ENCODE data around the gene TAX1BP1. TPM values are rescaled to one million over a fixed set of nuclear protein-coding genes. Genes with fewer than 3 reads are reported as not detected.

Gene TAX1BP1
- polyA plus RNA-seq, 1 donor (not counting 4 experiments of a cell fraction or from before 2014, with no cell fraction given): 102 TPM

DNA sequence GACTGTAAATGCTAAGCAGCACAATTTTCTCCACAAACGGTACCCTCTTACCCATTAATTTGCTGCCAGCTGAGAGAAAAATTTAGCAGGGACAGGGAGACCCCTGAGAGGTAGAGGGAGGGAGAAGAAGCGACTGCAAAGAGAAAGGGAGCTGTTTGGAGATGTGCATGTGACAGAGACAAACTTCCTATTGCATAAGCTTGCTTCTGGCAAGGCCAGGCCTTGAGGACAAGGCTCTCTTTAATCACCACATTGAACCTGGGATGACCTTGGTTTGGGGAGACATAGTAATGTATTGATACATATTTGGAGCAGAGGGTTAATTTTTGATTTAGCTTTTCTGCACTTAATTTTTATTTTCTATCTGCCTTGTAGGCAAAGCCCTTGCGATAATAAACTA, 46.2 kb upstream of the TAX1BP1 start:
- TF ChIP-seq, protein P1, sequence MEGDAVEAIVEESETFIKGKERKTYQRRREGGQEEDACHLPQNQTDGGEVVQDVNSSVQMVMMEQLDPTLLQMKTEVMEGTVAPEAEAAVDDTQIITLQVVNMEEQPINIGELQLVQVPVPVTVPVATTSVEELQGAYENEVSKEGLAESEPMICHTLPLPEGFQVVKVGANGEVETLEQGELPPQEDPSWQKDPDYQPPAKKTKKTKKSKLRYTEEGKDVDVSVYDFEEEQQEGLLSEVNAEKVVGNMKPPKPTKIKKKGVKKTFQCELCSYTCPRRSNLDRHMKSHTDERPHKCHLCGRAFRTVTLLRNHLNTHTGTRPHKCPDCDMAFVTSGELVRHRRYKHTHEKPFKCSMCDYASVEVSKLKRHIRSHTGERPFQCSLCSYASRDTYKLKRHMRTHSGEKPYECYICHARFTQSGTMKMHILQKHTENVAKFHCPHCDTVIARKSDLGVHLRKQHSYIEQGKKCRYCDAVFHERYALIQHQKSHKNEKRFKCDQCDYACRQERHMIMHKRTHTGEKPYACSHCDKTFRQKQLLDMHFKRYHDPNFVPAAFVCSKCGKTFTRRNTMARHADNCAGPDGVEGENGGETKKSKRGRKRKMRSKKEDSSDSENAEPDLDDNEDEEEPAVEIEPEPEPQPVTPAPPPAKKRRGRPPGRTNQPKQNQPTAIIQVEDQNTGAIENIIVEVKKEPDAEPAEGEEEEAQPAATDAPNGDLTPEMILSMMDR (optimal IDR thresholded peaks at IDR 0.05 in 1 of 3, IDR thresholded peaks at IDR 0.05 in 1 of 3, conservative IDR thresholded peaks at IDR 0.05 in 1 of 3; ENCODE audit: extremely low read depth in 1 of 3, insufficient read depth in 2 of 3, low read length in 3 of 3): no peak
- no peak for TF ChIP-seq EZH2 (IDR thresholded peaks at IDR 0.05; ENCODE audit: low read length)
- H3K9ac ChIP-seq (ENCODE audit: control insufficient read depth, extremely low read depth, insufficient read depth, low read length): no peak overlapping the region
- H4K20me1 ChIP-seq (ENCODE audit: control insufficient read depth, extremely low read depth, insufficient read depth, low read length): no peaks in the 10 kb centered on the region
- no peak overlapping the region for H3K4me2 ChIP-seq (ENCODE audit: control insufficient read depth, extremely low read depth, insufficient read depth, low read depth, low read length)
- no peak overlapping the region for H3K4me3 ChIP-seq (ENCODE audit: control insufficient read depth in 2 of 3, extremely low read depth in 1 of 3, insufficient read depth in 2 of 3, low read depth in 1 of 3, low read length in 3 of 3)
- peaks cover 3% of the 10 kb centered on the region for H3K4me1 ChIP-seq (ENCODE audit: control insufficient read depth, extremely low read depth, insufficient read depth, low read length)
- DNase-seq (ENCODE audit: low read depth, low spot score): no peak
- H3K9me1 ChIP-seq (ENCODE audit: control insufficient read depth, extremely low read depth, insufficient read depth, low read length): no peaks in the 10 kb centered on the region
- no peaks in the 10 kb centered on the region for H3K79me2 ChIP-seq (ENCODE audit: control insufficient read depth, insufficient read depth, low read length)
- dilution Hi-C loops (cut with MboI; ENCODE audit: extremely low pct_ligation_motif_present, low sequenced_read_pairs): no loop called here
- H3K9me3 ChIP-seq (ENCODE audit: control insufficient read depth, low read depth, low read length): no peaks in the 10 kb centered on the region
- H3K36me3 ChIP-seq (ENCODE audit: control insufficient read depth in 2 of 2, extremely low read depth in 1 of 2, insufficient read depth in 2 of 2, low read length in 2 of 2): no peaks in the 10 kb centered on the region
- H3K27me3 ChIP-seq (ENCODE audit: control insufficient read depth, extremely low read depth, insufficient read depth, low read length): no peaks in the 10 kb centered on the region
- no peak overlapping the region for H3K27ac ChIP-seq (ENCODE audit: control insufficient read depth, insufficient read depth, low read length)
- no peak for FAIRE-seq
- peak overlapping the region; percentile 30 for H2AFZ ChIP-seq (ENCODE audit: control insufficient read depth, low read length)

DNA sequence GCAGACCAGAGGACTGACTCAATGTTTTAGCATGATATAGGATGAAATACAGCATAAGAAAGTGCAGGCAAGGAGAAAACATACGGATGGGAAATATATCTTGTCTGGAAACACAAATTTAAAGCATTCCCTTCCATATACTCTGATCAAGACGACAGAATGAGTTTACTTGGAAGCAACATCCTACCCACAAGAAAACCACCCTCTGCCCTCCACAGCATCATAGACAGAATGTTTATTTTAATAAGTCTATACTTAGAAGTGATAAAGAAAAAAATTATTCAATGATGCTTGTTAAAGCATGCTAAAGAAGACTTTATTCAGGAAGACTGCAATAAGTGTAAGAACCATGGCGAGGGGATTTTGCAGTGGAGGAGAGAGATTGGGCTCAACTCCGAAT, 44.9 kb upstream of the TAX1BP1 start:
- Histone ChIP-seq H3K4me3 (ENCODE audit: control insufficient read depth in 2 of 3, extremely low read depth in 1 of 3, insufficient read depth in 2 of 3, low read depth in 1 of 3, low read length in 3 of 3) (no peak overlapping the region), H3K27me3 (ENCODE audit: control insufficient read depth, extremely low read depth, insufficient read depth, low read length) (no peaks in the 10 kb centered on the region), H3K9me1 (ENCODE audit: control insufficient read depth, extremely low read depth, insufficient read depth, low read length) (no peaks in the 10 kb centered on the region), H3K79me2 (ENCODE audit: control insufficient read depth, insufficient read depth, low read length) (no peaks in the 10 kb centered on the region), H4K20me1 (ENCODE audit: control insufficient read depth, extremely low read depth, insufficient read depth, low read length) (no peaks in the 10 kb centered on the region), H3K27ac (ENCODE audit: control insufficient read depth, insufficient read depth, low read length) (no peak overlapping the region), H3K36me3 (ENCODE audit: control insufficient read depth in 2 of 2, extremely low read depth in 1 of 2, insufficient read depth in 2 of 2, low read length in 2 of 2) (no peaks in the 10 kb centered on the region), H3K9me3 (ENCODE audit: control insufficient read depth, low read depth, low read length) (no peaks in the 10 kb centered on the region), H3K4me2 (ENCODE audit: control insufficient read depth, extremely low read depth, insufficient read depth, low read depth, low read length) (no peak overlapping the region), H3K9ac (ENCODE audit: control insufficient read depth, extremely low read depth, insufficient read depth, low read length) (no peak overlapping the region), H2AFZ (ENCODE audit: control insufficient read depth, low read length) (no peak overlapping the region), H3K4me1 (ENCODE audit: control insufficient read depth, extremely low read depth, insufficient read depth, low read length) (peaks cover 3% of the 10 kb centered on the region)
- FAIRE-seq (no peak), DNase-seq (ENCODE audit: low read depth, low spot score) (no peak)
- dilution Hi-C loops (cut with MboI; ENCODE audit: extremely low pct_ligation_motif_present, low sequenced_read_pairs): no loop called here
- no peak for TF ChIP-seq EZH2 (IDR thresholded peaks at IDR 0.05; ENCODE audit: low read length)
- TF ChIP-seq, protein P1 (optimal IDR thresholded peaks at IDR 0.05 in 1 of 3, IDR thresholded peaks at IDR 0.05 in 1 of 3, conservative IDR thresholded peaks at IDR 0.05 in 1 of 3; ENCODE audit: extremely low read depth in 1 of 3, insufficient read depth in 2 of 3, low read length in 3 of 3): no peak
